HL-60/S4 treated with retinoic acid at 250 ng/mL for 4 days and 3 days (cell line): ENCODE measurements around the gene RPE.

Source experiments
- in situ Hi-C: fragments of 300-500 bp; cut with MboI; formaldehyde crosslinking; loops from 2 replicates; pipeline ENCODE4 v1.7.0; 2022; ENCODE audit warnings: low sequenced_read_pairs

Gene RPE

GRCh38 chr2:209998596-209998995 lies 3.8 kb upstream of the RPE start:
- in situ Hi-C loops: no loop called here

GRCh38 chr2:210000464-210001324 lies 1.7 kb upstream of the RPE start:
- in situ Hi-C loops: no loop called here

GRCh38 chr2:210003359-210003758 lies 921 bp downstream of the RPE start:
- in situ Hi-C loops: no loop called here

GRCh38 chr2:210004881-210005280 lies 2.4 kb downstream of the RPE start:
- in situ Hi-C loops: no loop called here

- in situ Hi-C loops: no loop called here
These were observed 5.5 kb downstream of the RPE start for GRCh38 chr2:210007895-210008294.

- in situ Hi-C loops: no loop called here
These were observed 6.7 kb downstream of the RPE start for GRCh38 chr2:210009126-210009525.

- in situ Hi-C loops: no loop called here
These were observed 7.5 kb downstream of the RPE start for GRCh38 chr2:210009896-210010295.

- in situ Hi-C loops: no loop called here
These were observed 17.7 kb downstream of the RPE start for GRCh38 chr2:210020138-210020537.

GRCh38 chr2:210022824-210023223 lies 20.4 kb downstream of the RPE start:
- in situ Hi-C loops: no loop called here

- in situ Hi-C loops: no loop called here
These were observed 25.2 kb downstream of the RPE start for GRCh38 chr2:210027608-210028007.

GRCh38 chr2:210028178-210028577 lies 25.7 kb downstream of the RPE start:
- in situ Hi-C loops: no loop called here

GRCh38 chr2:210034087-210034683 lies 31.7 kb downstream of the RPE start:
- in situ Hi-C loops: no loop called here

GRCh38 chr2:210035679-210036078 lies 33.2 kb downstream of the RPE start:
- in situ Hi-C loops: no loop called here

- in situ Hi-C loops: no loop called here
These were observed 35.6 kb downstream of the RPE start for GRCh38 chr2:210038078-210038477.

GRCh38 chr2:210046851-210047500 lies 44.5 kb downstream of the RPE start:
- in situ Hi-C loops: no loop called here

GRCh38 chr2:210049831-210050230 lies 47.4 kb downstream of the RPE start:
- in situ Hi-C loops: no loop called here

- in situ Hi-C loops: no loop called here
These were observed 48.4 kb downstream of the RPE start for GRCh38 chr2:210050885-210051284.

GRCh38 chr2:210054696-210055095 lies 52.3 kb downstream of the RPE start:
- in situ Hi-C loops: no loop called here

- in situ Hi-C loops: no loop called here
These were observed 53.4 kb downstream of the RPE start for GRCh38 chr2:210055825-210056224.

- in situ Hi-C loops: no loop called here
These were observed 60.9 kb downstream of the RPE start for GRCh38 chr2:210063306-210063705.
